BJ (cell line): ENCODE measurements around the gene RIN2. TPM values are rescaled to one million over a fixed set of nuclear protein-coding genes. Genes with fewer than 3 reads are reported as not detected.

Experiments
- CTCF ChIA-PET: fragments of 350-600 bp; formaldehyde crosslinking; extraction: SDS; loops from one replicate; lab custom pipeline; 2021; ENCODE audit warnings: antibody characterized with exemption, inconsistent platforms; lab: Yijun Ruan, JAX
- POLR2A ChIA-PET: fragments of 300-600 bp; sonication (Branson Sonifier 250); formaldehyde crosslinking; extraction: SDS; loops from one replicate; lab custom pipeline; 2021; ENCODE audit warnings: antibody characterized with exemption; lab: Charles Lee
- DNase-seq: peaks from one replicate; pipeline ENCODE4 v3.0.0-alpha.2; 2011; ENCODE audit warnings: low read depth
- H3K27me3 ChIP-seq: 2 replicates; pipeline ENCODE4 v1.6.0; 2011; ENCODE audit warnings: low read length; ENCODE audit not compliant: control insufficient read depth, insufficient read depth
- H3K36me3 ChIP-seq: 2 replicates; pipeline ENCODE4 v1.5.1; 2011; ENCODE audit warnings: low read length; ENCODE audit not compliant: control insufficient read depth, insufficient read depth
- H3K4me3 ChIP-seq: 2 replicates; pipeline ENCODE4 v1.5.1; 2011; ENCODE audit warnings: low read depth, mild to moderate bottlenecking, control low read depth, low read length
- CTCF ChIP-seq: IDR thresholded peaks from 2 replicates; pipeline ENCODE4 v1.5.1; 2011; ENCODE audit warnings: low read depth, mild to moderate bottlenecking, control low read depth, inconsistent platforms, low read length, moderate library complexity; ENCODE audit not compliant: insufficient read depth
- polyA plus RNA-seq: library from polyadenylated mRNA; depleted of rRNA; stranded (reverse); fragments of >200 nt; gene quantifications from 2 replicates; pipeline ENCODE4 v1.2.3, GENCODE V29; 2011

RIN2 gene
- polyA plus RNA-seq, 1 experiment: 25.2 TPM

- no peak for TF ChIP-seq CTCF
- no peak for DNase-seq
- ChIA-PET POLR2A (no interaction called here), CTCF (no interaction called here)
- H3K27me3 ChIP-seq: 0 out of 2 replicates have a peak, but pooled peaks cover 4% of the 10 kb centered on the region
- H3K4me3 ChIP-seq: no peak overlapping the region
- no peaks in the 10 kb centered on the region for H3K36me3 ChIP-seq
Observed at GRCh38 chr20:19742974-19743639, 15.0 kb upstream of the RIN2 start.

- H3K4me3 ChIP-seq: no peak overlapping the region
- H3K36me3 ChIP-seq: no peaks in the 10 kb centered on the region
- ChIA-PET POLR2A (no interaction called here), CTCF (interaction anchor here (0.6 kb wide), 1 partner anchor 1741 kb away, joined by 3 read pairs; no protein-coding TSS in a partner anchor)
- TF ChIP-seq CTCF: no peak
- 0 out of 2 replicates have a peak, but pooled peaks cover 4% of the 10 kb centered on the region for H3K27me3 ChIP-seq
- no peak for DNase-seq
Observed at GRCh38 chr20:19743640-19743995, 14.4 kb upstream of the RIN2 start.

- POLR2A ChIA-PET: no interaction called here
- H3K4me3 ChIP-seq: no peak overlapping the region
- TF ChIP-seq CTCF: no peak
- 0 out of 2 replicates have a peak, but pooled peaks cover 4% of the 10 kb centered on the region for H3K27me3 ChIP-seq
- DNase-seq: no peak
- CTCF ChIA-PET: no interaction called here
- H3K36me3 ChIP-seq: no peaks in the 10 kb centered on the region
Observed at GRCh38 chr20:19745106-19745505, 13.0 kb upstream of the RIN2 start.

GRCh38 chr20:19745584-19745983 is 12.5 kb upstream of the RIN2 start:
- POLR2A ChIA-PET: no interaction called here
- CTCF ChIA-PET: no interaction called here
- H3K36me3 ChIP-seq: no peaks in the 10 kb centered on the region
- TF ChIP-seq CTCF: no peak
- no peak for DNase-seq
- H3K4me3 ChIP-seq: no peak overlapping the region
- H3K27me3 ChIP-seq: 0 out of 2 replicates have a peak, but pooled peaks cover 5% of the 10 kb centered on the region

GRCh38 chr20:19746396-19746795 is 11.7 kb upstream of the RIN2 start:
- ChIA-PET POLR2A (no interaction called here), CTCF (no interaction called here)
- Histone ChIP-seq H3K27me3 (0 out of 2 replicates have a peak, but pooled peaks cover 5% of the 10 kb centered on the region), H3K36me3 (no peaks in the 10 kb centered on the region), H3K4me3 (no peak overlapping the region)
- no peak for DNase-seq
- no peak for TF ChIP-seq CTCF
